GM23338 (cell line): Measurements from ENCODE around the gene LDLRAD3.

ENCODE experiments used
- CTCF ChIP-seq, 2 experiments: fragments of 200-600 bp in 1 of 2; sonication (generic) in 1 of 2; conservative IDR thresholded peaks; 2 replicates each; pipeline versions ENCODE4 v1.5.1 to v1.6.1; 2016 to 2017; ENCODE audit warnings: antibody characterized with exemption in 2 of 2, low read depth in 2 of 2, mild to moderate bottlenecking in 2 of 2, moderate library complexity in 1 of 2
- POLR2AphosphoS5 ChIP-seq: IDR thresholded peaks from 2 replicates; pipeline ENCODE4 v1.6.1; 2016; ENCODE audit warnings: antibody characterized with exemption, low read depth
- ZNF462 ChIP-seq: fragments of 250-450 bp; sonication (Bioruptor Pico); IDR thresholded peaks from 2 replicates; pipeline ENCODE4 v1.5.0; 2020; ENCODE audit warnings: mild to moderate bottlenecking, moderate library complexity

GRCh38 chr11:36219996-36220395 is 276.1 kb downstream of the LDLRAD3 start:
- no peak for TF ChIP-seq CTCF (conservative IDR thresholded peaks at IDR 0.05; ENCODE audit: low read depth in 2 of 2)
- TF ChIP-seq ZNF462 (CRISPR knock-in tag), result no peak
- no peak for TF ChIP-seq POLR2AphosphoS5
